Measurements from ENCODE around the gene ASTN2. TPM values are rescaled to one million over a fixed set of nuclear protein-coding genes. Genes with fewer than 3 reads are reported as not detected.
A peak's percentile ranks its signal among the peaks of the same experiment; 100 is the strongest.

Gene ASTN2
- total RNA-seq, 2 experiments from 2014 or later: 1.7 to 4.2 TPM

GRCh38 chr9:116913536-116913935, 501.3 kb downstream of the ASTN2 start:
- Histone ChIP-seq H2AFZ (ENCODE audit: low read length) (no peak overlapping the region), H3K9me3 (ENCODE audit: low read length) (no peaks in the 10 kb centered on the region), H3K4me2 (ENCODE audit: low read length) (no peak overlapping the region), H3K36me3 (ENCODE audit: insufficient read depth, low read length) (no peaks in the 10 kb centered on the region), H3K9me2 (ENCODE audit: insufficient read depth, low read length) (no peaks in the 10 kb centered on the region), H3K4me3 (ENCODE audit: low read depth, low read length, poor library complexity, severe bottlenecking) (no peak overlapping the region), H3K79me2 (ENCODE audit: insufficient read depth, low read depth, low read length) (no peaks in the 10 kb centered on the region), H4K20me1 (ENCODE audit: insufficient read depth, low read length) (no peaks in the 10 kb centered on the region), H3K27ac (ENCODE audit: low read depth, low read length, poor library complexity, severe bottlenecking) (no peak overlapping the region), H3K4me1 (ENCODE audit: insufficient read depth, low read length, poor library complexity, severe bottlenecking) (no peaks in the 10 kb centered on the region)
- CTCF ChIA-PET (ENCODE audit: unreplicated experiment): no interaction called here
- DNase-seq (ENCODE audit: low spot score): no peak
- TF ChIP-seq, protein P1, sequence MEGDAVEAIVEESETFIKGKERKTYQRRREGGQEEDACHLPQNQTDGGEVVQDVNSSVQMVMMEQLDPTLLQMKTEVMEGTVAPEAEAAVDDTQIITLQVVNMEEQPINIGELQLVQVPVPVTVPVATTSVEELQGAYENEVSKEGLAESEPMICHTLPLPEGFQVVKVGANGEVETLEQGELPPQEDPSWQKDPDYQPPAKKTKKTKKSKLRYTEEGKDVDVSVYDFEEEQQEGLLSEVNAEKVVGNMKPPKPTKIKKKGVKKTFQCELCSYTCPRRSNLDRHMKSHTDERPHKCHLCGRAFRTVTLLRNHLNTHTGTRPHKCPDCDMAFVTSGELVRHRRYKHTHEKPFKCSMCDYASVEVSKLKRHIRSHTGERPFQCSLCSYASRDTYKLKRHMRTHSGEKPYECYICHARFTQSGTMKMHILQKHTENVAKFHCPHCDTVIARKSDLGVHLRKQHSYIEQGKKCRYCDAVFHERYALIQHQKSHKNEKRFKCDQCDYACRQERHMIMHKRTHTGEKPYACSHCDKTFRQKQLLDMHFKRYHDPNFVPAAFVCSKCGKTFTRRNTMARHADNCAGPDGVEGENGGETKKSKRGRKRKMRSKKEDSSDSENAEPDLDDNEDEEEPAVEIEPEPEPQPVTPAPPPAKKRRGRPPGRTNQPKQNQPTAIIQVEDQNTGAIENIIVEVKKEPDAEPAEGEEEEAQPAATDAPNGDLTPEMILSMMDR (conservative IDR thresholded peaks at IDR 0.05; ENCODE audit: low read length): no peak
- TF ChIP-seq EZH2phosphoT487 (IDR thresholded peaks at IDR 0.05; ENCODE audit: borderline replicate concordance, low read depth, low read length): no peak
- intact Hi-C loops (cut with micrococcal nuclease; ENCODE audit: unreplicated experiment): no loop called here
- POLR2A ChIA-PET: no interaction called here
- BruUV-seq (replicated peaks): no TSS peak

GRCh38 chr9:116910201-116910600, 504.7 kb downstream of the ASTN2 start:
- no TSS peak for BruUV-seq (replicated peaks)
- no peaks in the 10 kb centered on the region for H3K4me1 ChIP-seq (ENCODE audit: insufficient read depth, low read length, poor library complexity, severe bottlenecking)
- H3K4me3 ChIP-seq (ENCODE audit: low read depth, low read length, poor library complexity, severe bottlenecking): no peak overlapping the region
- no peaks in the 10 kb centered on the region for H3K36me3 ChIP-seq (ENCODE audit: insufficient read depth, low read length)
- CTCF ChIA-PET (ENCODE audit: unreplicated experiment): no interaction called here
- no peaks in the 10 kb centered on the region for H3K9me2 ChIP-seq (ENCODE audit: insufficient read depth, low read length)
- no peak for DNase-seq (ENCODE audit: low spot score)
- no peak for TF ChIP-seq EZH2phosphoT487 (IDR thresholded peaks at IDR 0.05; ENCODE audit: borderline replicate concordance, low read depth, low read length)
- TF ChIP-seq, protein P1 (conservative IDR thresholded peaks at IDR 0.05; ENCODE audit: low read length): 0 out of 2 replicates have a peak, but pooled peaks have one; percentile 13
- no peak overlapping the region for H3K27ac ChIP-seq (ENCODE audit: low read depth, low read length, poor library complexity, severe bottlenecking)
- no peak overlapping the region for H3K4me2 ChIP-seq (ENCODE audit: low read length)
- no peak overlapping the region for H2AFZ ChIP-seq (ENCODE audit: low read length)
- H3K9me3 ChIP-seq (ENCODE audit: low read length): no peaks in the 10 kb centered on the region
- POLR2A ChIA-PET: no interaction called here
- intact Hi-C loops (cut with micrococcal nuclease; ENCODE audit: unreplicated experiment): no loop called here
- no peaks in the 10 kb centered on the region for H3K79me2 ChIP-seq (ENCODE audit: insufficient read depth, low read depth, low read length)
- no peaks in the 10 kb centered on the region for H4K20me1 ChIP-seq (ENCODE audit: insufficient read depth, low read length)

GRCh38 chr9:116907989-116908388, 506.9 kb downstream of the ASTN2 start:
- no peaks in the 10 kb centered on the region for H3K36me3 ChIP-seq (ENCODE audit: insufficient read depth, low read length)
- no peaks in the 10 kb centered on the region for H3K79me2 ChIP-seq (ENCODE audit: insufficient read depth, low read depth, low read length)
- H3K4me3 ChIP-seq (ENCODE audit: low read depth, low read length, poor library complexity, severe bottlenecking): no peak overlapping the region
- H3K9me3 ChIP-seq (ENCODE audit: low read length): no peaks in the 10 kb centered on the region
- DNase-seq (ENCODE audit: low spot score): no peak
- no peak overlapping the region for H3K4me2 ChIP-seq (ENCODE audit: low read length)
- H3K9me2 ChIP-seq (ENCODE audit: insufficient read depth, low read length): no peaks in the 10 kb centered on the region
- intact Hi-C loops (cut with micrococcal nuclease; ENCODE audit: unreplicated experiment): no loop called here
- TF ChIP-seq EZH2phosphoT487 (IDR thresholded peaks at IDR 0.05; ENCODE audit: borderline replicate concordance, low read depth, low read length): no peak
- TF ChIP-seq, protein P1 (conservative IDR thresholded peaks at IDR 0.05; ENCODE audit: low read length): no peak
- BruUV-seq (replicated peaks): no TSS peak
- no peak overlapping the region for H3K27ac ChIP-seq (ENCODE audit: low read depth, low read length, poor library complexity, severe bottlenecking)
- H3K4me1 ChIP-seq (ENCODE audit: insufficient read depth, low read length, poor library complexity, severe bottlenecking): no peaks in the 10 kb centered on the region
- POLR2A ChIA-PET: no interaction called here
- CTCF ChIA-PET (ENCODE audit: unreplicated experiment): no interaction called here
- no peaks in the 10 kb centered on the region for H4K20me1 ChIP-seq (ENCODE audit: insufficient read depth, low read length)
- H2AFZ ChIP-seq (ENCODE audit: low read length): no peak overlapping the region
